ENCODE results near the gene MANF. TPM values are rescaled to one million over a fixed set of nuclear protein-coding genes. Genes with fewer than 3 reads are reported as not detected.
A peak's percentile ranks its signal among the peaks of the same experiment; 100 is the strongest.

Gene MANF
- total and polyA plus RNA-seq, 2 donors from 2014 or later, result 96.5 to 224 TPM

- intact Hi-C loops (cut with DNase I), result no loop called here
- no peaks in the 10 kb centered on the region for H3K9me3 ChIP-seq (ENCODE audit: control insufficient read depth in 2 of 3, insufficient read depth in 1 of 3, low read length in 3 of 3)
- H3K4me3 ChIP-seq (ENCODE audit: low read length in 3 of 3), result no peak overlapping the region
- H3K36me3 ChIP-seq (ENCODE audit: control insufficient read depth in 2 of 3, insufficient read depth in 3 of 3, low read length in 3 of 3), result no peaks in the 10 kb centered on the region
- FAIRE-seq (no peak), DNase-seq (peak in 2 of 5 donors; percentile 21 to 22)
- no peak for TF ChIP-seq CTCF (IDR thresholded peaks at IDR 0.05; ENCODE audit: borderline replicate concordance, extremely low read depth, insufficient read depth)
- no peaks in the 10 kb centered on the region for H3K4me1 ChIP-seq (ENCODE audit: control insufficient read depth in 2 of 3, insufficient read depth in 2 of 3, low read depth in 1 of 3, low read length in 3 of 3)
- no peak overlapping the region for H3K9ac ChIP-seq (ENCODE audit: low read length in 3 of 3)
- no peak overlapping the region for H3K27ac ChIP-seq (ENCODE audit: low read depth in 2 of 2, low read length in 2 of 2)
- no peaks in the 10 kb centered on the region for H3K27me3 ChIP-seq (ENCODE audit: control insufficient read depth, insufficient read depth, low read length)
Observed at GRCh38 chr3:51340989-51341636, 44.0 kb upstream of the MANF start.

GRCh38 chr3:51343918-51344687 is 41.0 kb upstream of the MANF start:
- Histone ChIP-seq H3K9ac (ENCODE audit: low read length in 3 of 3) (no peak overlapping the region), H3K9me3 (ENCODE audit: control insufficient read depth in 2 of 3, insufficient read depth in 1 of 3, low read length in 3 of 3) (no peaks in the 10 kb centered on the region), H3K4me1 (ENCODE audit: control insufficient read depth in 2 of 3, insufficient read depth in 2 of 3, low read depth in 1 of 3, low read length in 3 of 3) (no peaks in the 10 kb centered on the region), H3K27me3 (ENCODE audit: control insufficient read depth, insufficient read depth, low read length) (no peaks in the 10 kb centered on the region), H3K4me3 (ENCODE audit: low read length in 3 of 3) (no peak overlapping the region), H3K36me3 (ENCODE audit: control insufficient read depth in 2 of 3, insufficient read depth in 3 of 3, low read length in 3 of 3) (no peaks in the 10 kb centered on the region), H3K27ac (ENCODE audit: low read depth in 2 of 2, low read length in 2 of 2) (no peak overlapping the region)
- intact Hi-C loops (cut with DNase I), result no loop called here
- no peak for TF ChIP-seq CTCF (IDR thresholded peaks at IDR 0.05; ENCODE audit: borderline replicate concordance, extremely low read depth, insufficient read depth)
- no peak for FAIRE-seq
- DNase-seq, result no peak

GRCh38 chr3:51350751-51351150 is 34.3 kb upstream of the MANF start:
- Histone ChIP-seq H3K9ac (ENCODE audit: low read length in 3 of 3) (no peak overlapping the region), H3K9me3 (ENCODE audit: control insufficient read depth in 2 of 3, insufficient read depth in 1 of 3, low read length in 3 of 3) (no peaks in the 10 kb centered on the region), H3K27me3 (ENCODE audit: control insufficient read depth, insufficient read depth, low read length) (no peaks in the 10 kb centered on the region), H3K4me1 (ENCODE audit: control insufficient read depth in 2 of 3, insufficient read depth in 2 of 3, low read depth in 1 of 3, low read length in 3 of 3) (no peaks in the 10 kb centered on the region), H3K4me3 (ENCODE audit: low read length in 3 of 3) (no peak overlapping the region), H3K27ac (ENCODE audit: low read depth in 2 of 2, low read length in 2 of 2) (no peak overlapping the region), H3K36me3 (ENCODE audit: control insufficient read depth in 2 of 3, insufficient read depth in 3 of 3, low read length in 3 of 3) (no peaks in the 10 kb centered on the region)
- intact Hi-C loops (cut with DNase I), result no loop called here
- TF ChIP-seq CTCF (IDR thresholded peaks at IDR 0.05; ENCODE audit: borderline replicate concordance, extremely low read depth, insufficient read depth), result no peak
- DNase-seq (no peak), FAIRE-seq (no peak)

Data from kidney (tissue), 14 donors.